ENCODE results near the gene CCNE1. TPM values are rescaled to one million over a fixed set of nuclear protein-coding genes. Genes with fewer than 3 reads are reported as not detected.
"Not testable (repeated sequence)": the region's sequence is repeated elsewhere in the genome, so short reads cannot be mapped to it uniquely, and the experiment has no call there.

CCNE1 gene
- total RNA-seq, 2 donors from 2014 or later = 1.6 to 8.0 TPM

GRCh38 chr19:29795461-29796172 is 16.2 kb upstream of the CCNE1 start:
- Histone ChIP-seq H3K27me3 (replicated peaks; ENCODE audit: insufficient read depth) (no peaks in the 10 kb centered on the region), H3K36me3 (no peaks in the 10 kb centered on the region), H3K4me3 (no peak overlapping the region), H3K4me1 (replicated peaks) (no peaks in the 10 kb centered on the region), H3K9me3 (no peaks in the 10 kb centered on the region), H3K27ac (no peak overlapping the region)
- WGBS = 79% methylated on average over 16 of the region's 16 CpGs
- intact Hi-C loops (cut with DNase I) = no loop called here
- TF ChIP-seq POLR2A (IDR thresholded peaks at IDR 0.05) (no peak), POLR2AphosphoS5 (IDR thresholded peaks at IDR 0.05) (no peak), CTCF (IDR thresholded peaks at IDR 0.05) (no peak)
- no peak for DNase-seq (ENCODE audit: low spot score)

GRCh38 chr19:29796173-29796573 is 15.6 kb upstream of the CCNE1 start:
- DNase-seq (ENCODE audit: low spot score) = no peak
- 34% methylated on average over 9 of the region's 9 CpGs for WGBS
- TF ChIP-seq CTCF (IDR thresholded peaks at IDR 0.05) (no peak), POLR2AphosphoS5 (IDR thresholded peaks at IDR 0.05) (no peak), POLR2A (IDR thresholded peaks at IDR 0.05) (no peak)
- Histone ChIP-seq H3K27ac (no peak overlapping the region), H3K27me3 (replicated peaks; ENCODE audit: insufficient read depth) (no peaks in the 10 kb centered on the region), H3K9me3 (no peaks in the 10 kb centered on the region), H3K36me3 (no peaks in the 10 kb centered on the region), H3K4me1 (replicated peaks) (no peaks in the 10 kb centered on the region), H3K4me3 (no peak overlapping the region)
- intact Hi-C loops (cut with DNase I) = no loop called here

DNA sequence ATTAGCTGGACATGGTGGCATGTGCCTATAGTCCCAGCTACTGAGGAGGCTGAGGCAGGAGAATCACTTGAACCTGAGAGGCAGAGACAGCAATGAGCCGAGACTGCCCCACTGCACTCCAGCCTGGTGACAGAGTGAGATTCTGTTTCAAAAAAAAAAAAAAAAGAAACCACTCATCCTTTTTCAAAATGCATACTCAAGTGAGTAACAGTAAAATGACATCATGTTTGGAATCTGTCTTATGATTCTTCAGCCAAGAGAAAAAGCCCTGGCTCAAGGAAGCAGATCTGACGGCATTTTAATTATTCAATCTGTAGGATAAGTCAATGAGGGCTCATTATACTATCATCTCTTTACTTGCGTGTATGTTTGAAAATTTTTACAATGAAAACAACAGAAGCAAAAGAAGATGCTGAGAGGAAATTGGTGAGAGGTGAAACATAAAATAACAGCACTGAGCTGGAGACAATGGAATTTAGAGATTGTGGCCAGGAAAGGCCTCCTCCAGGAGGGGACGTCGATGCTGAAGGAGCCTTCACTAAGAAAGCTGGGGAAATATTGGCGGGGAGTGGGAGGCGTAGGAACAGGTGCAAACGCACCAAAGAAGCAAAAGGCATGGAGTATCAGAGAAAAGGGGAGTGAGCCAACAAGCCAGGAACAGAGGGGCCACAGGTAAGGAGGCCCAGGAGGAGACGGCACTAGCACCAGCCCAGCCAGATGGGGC is 12.9 kb upstream of the CCNE1 start:
- no peak for TF ChIP-seq CTCF (IDR thresholded peaks at IDR 0.05)
- no peaks in the 10 kb centered on the region for H3K4me1 ChIP-seq (replicated peaks)
- intact Hi-C loops (cut with DNase I) = no loop called here
- H3K27ac ChIP-seq = no peak overlapping the region
- H3K4me3 ChIP-seq = no peak overlapping the region
- DNase-seq (ENCODE audit: low spot score) = no peak
- no peaks in the 10 kb centered on the region for H3K27me3 ChIP-seq (replicated peaks; ENCODE audit: insufficient read depth)
- WGBS = 54% methylated on average over 9 of the region's 9 CpGs
- H3K36me3 ChIP-seq = no peaks in the 10 kb centered on the region
- no peaks in the 10 kb centered on the region for H3K9me3 ChIP-seq

GRCh38 chr19:29800100-29800825 is 11.5 kb upstream of the CCNE1 start:
- intact Hi-C loops (cut with DNase I) = no loop called here
- WGBS = 68% methylated on average over 12 of the region's 12 CpGs
- H3K9me3 ChIP-seq = no peaks in the 10 kb centered on the region

GRCh38 chr19:29803951-29804350 is 7.8 kb upstream of the CCNE1 start:
- H3K4me3 ChIP-seq; H3K27me3 ChIP-seq (replicated peaks; ENCODE audit: insufficient read depth); H3K4me1 ChIP-seq (replicated peaks); H3K27ac ChIP-seq; DNase-seq (ENCODE audit: low spot score); H3K36me3 ChIP-seq; intact Hi-C loops (cut with DNase I); H3K9me3 ChIP-seq: not testable (repeated sequence)
- 87% methylated on average over 13 of the region's 13 CpGs for WGBS

More at GRCh38 chr19:29800100-29800825, 11.5 kb upstream of the CCNE1 start:
- no peak for DNase-seq (ENCODE audit: low spot score)
- TF ChIP-seq CTCF (IDR thresholded peaks at IDR 0.05) (no peak), POLR2A (IDR thresholded peaks at IDR 0.05) (no peak), POLR2AphosphoS5 (IDR thresholded peaks at IDR 0.05) (no peak)
- H3K27ac ChIP-seq = no peak overlapping the region
- no peaks in the 10 kb centered on the region for H3K36me3 ChIP-seq
- H3K27me3 ChIP-seq (replicated peaks; ENCODE audit: insufficient read depth) = no peaks in the 10 kb centered on the region
- H3K4me3 ChIP-seq = no peak overlapping the region
- no peaks in the 10 kb centered on the region for H3K4me1 ChIP-seq (replicated peaks)
